Sigmoid colon (tissue), 7 donors: ENCODE measurements around the gene SYTL4. TPM values are rescaled to one million over a fixed set of nuclear protein-coding genes. Genes with fewer than 3 reads are reported as not detected.
A peak's percentile ranks its signal among the peaks of the same experiment; 100 is the strongest.

Experiments
- DNase-seq: peaks from one replicate; pipeline ENCODE4 v3.0.0-alpha.2; 2019
- H3K27ac ChIP-seq, 4 donors: fragments of 200-600 bp; sonication (generic); one replicate each; pipeline ENCODE4 v1.5.1; 2016 to 2019; ENCODE audit warnings: mild to moderate bottlenecking in 1 of 4
- H3K27me3 ChIP-seq, 3 donors: fragments of 200-600 bp; sonication (generic); one replicate each; pipeline ENCODE4 v1.5.1; 2019; ENCODE audit warnings: mild to moderate bottlenecking in 1 of 3
- H3K36me3 ChIP-seq, 4 donors: fragments of 200-600 bp; sonication (generic); one replicate each; pipeline ENCODE4 v1.5.1; 2016 to 2019
- H3K4me1 ChIP-seq, 4 donors: fragments of 200-600 bp; sonication (generic); one replicate each; pipeline ENCODE4 v1.5.1; 2017 to 2019
- H3K4me3 ChIP-seq, 4 donors: fragments of 200-600 bp; sonication (generic); one replicate each; pipeline ENCODE4 v1.5.1; 2017 to 2019; ENCODE audit warnings: mild to moderate bottlenecking in 2 of 4, moderate library complexity in 1 of 4
- H3K9me3 ChIP-seq, 4 donors: fragments of 200-600 bp in 3 of 4; sonication (generic) in 3 of 4; one replicate each; pipeline versions ENCODE4 v1.5.1 to v1.6.1; 2013 to 2019
- EP300 ChIP-seq, 4 donors: sonication (generic); formaldehyde crosslinking; IDR thresholded peaks; one replicate each; pipeline ENCODE4 v1.6.1; 2017; ENCODE audit warnings: antibody characterized with exemption in 4 of 4
- POLR2A ChIP-seq, 2 donors: fragments of 450-650 bp; IDR thresholded peaks; one replicate each; pipeline ENCODE4 v1.6.1; 2016; ENCODE audit warnings: antibody characterized with exemption in 2 of 2, mild to moderate bottlenecking in 2 of 2, moderate library complexity in 2 of 2
- POLR2AphosphoS5 ChIP-seq, 4 donors: sonication (generic); formaldehyde crosslinking; IDR thresholded peaks; one replicate each; pipeline ENCODE4 v1.6.1; 2017; ENCODE audit warnings: antibody characterized with exemption in 4 of 4
- WGBS, 2 donors: extraction: QIAGEN DNeasy Blood & Tissue Kit; methylation state at CpG; one replicate each; pipeline ENCODE4 v1.1.7; 2013; 5-methylcytosine and 5-hydroxymethylcytosine counted together
- intact Hi-C: fragments of 100-400 bp; cut with DNase I; formaldehyde crosslinking; loops from one replicate; pipeline ENCODE4 v1.15.1; 2023
- polyA plus RNA-seq, 3 donors: library from polyadenylated mRNA; stranded (reverse); fragments of 200-250 nt; gene quantifications; one replicate each; pipeline ENCODE4 v1.2.3, GENCODE V29; 2013
- total RNA-seq, 4 donors: library from RNA; depleted of rRNA; stranded (reverse); fragments of >200 nt; gene quantifications; one replicate each; pipeline ENCODE4 v1.1.0, GENCODE V29; 2016
- TF ChIP-seq, protein P1 (sequence below), 4 experiments: fragments of 450-650 bp in 3 of 4; fragments of 200-600 bp in 1 of 4; IDR thresholded peaks; one replicate each; pipeline ENCODE4 v1.5.1; 2016 to 2019; ENCODE audit warnings: antibody characterized with exemption in 4 of 4, mild to moderate bottlenecking in 3 of 4, moderate library complexity in 2 of 4
- donor health status: healthy with polysubstance abuse.
- donor health status: Bipolar disorder and iron deficiency.
- donor health status: healthy.

Gene SYTL4
- total and polyA plus RNA-seq, 7 donors = 10.5 to 188 (median 32.8) TPM

GRCh38 chrX:100687128-100687527 lies 44.8 kb downstream of the SYTL4 start:
- Histone ChIP-seq H3K4me1 (peaks cover 0 to 6% (median 5%) of the 10 kb centered on the region in 4 donors), H3K27ac (no peak overlapping the region), H3K27me3 (no peaks in the 10 kb centered on the region), H3K36me3 (peaks cover 0 to 27% (median 0%) of the 10 kb centered on the region in 4 donors), H3K9me3 (no peaks in the 10 kb centered on the region), H3K4me3 (no peak overlapping the region)
- intact Hi-C loops = loop anchor here (10.0 kb wide), 1 partner anchor 172 kb away; no protein-coding TSS in a partner anchor
- no peak for DNase-seq
- TF ChIP-seq POLR2AphosphoS5 (IDR thresholded peaks at IDR 0.05) (no peak), EP300 (IDR thresholded peaks at IDR 0.05) (no peak), POLR2A (IDR thresholded peaks at IDR 0.05) (no peak)
- TF ChIP-seq, protein P1, sequence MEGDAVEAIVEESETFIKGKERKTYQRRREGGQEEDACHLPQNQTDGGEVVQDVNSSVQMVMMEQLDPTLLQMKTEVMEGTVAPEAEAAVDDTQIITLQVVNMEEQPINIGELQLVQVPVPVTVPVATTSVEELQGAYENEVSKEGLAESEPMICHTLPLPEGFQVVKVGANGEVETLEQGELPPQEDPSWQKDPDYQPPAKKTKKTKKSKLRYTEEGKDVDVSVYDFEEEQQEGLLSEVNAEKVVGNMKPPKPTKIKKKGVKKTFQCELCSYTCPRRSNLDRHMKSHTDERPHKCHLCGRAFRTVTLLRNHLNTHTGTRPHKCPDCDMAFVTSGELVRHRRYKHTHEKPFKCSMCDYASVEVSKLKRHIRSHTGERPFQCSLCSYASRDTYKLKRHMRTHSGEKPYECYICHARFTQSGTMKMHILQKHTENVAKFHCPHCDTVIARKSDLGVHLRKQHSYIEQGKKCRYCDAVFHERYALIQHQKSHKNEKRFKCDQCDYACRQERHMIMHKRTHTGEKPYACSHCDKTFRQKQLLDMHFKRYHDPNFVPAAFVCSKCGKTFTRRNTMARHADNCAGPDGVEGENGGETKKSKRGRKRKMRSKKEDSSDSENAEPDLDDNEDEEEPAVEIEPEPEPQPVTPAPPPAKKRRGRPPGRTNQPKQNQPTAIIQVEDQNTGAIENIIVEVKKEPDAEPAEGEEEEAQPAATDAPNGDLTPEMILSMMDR (IDR thresholded peaks at IDR 0.05) = no peak
- 48 to 87% methylated on average over 6 of the region's 6 CpGs for WGBS, 2 donors

DNA sequence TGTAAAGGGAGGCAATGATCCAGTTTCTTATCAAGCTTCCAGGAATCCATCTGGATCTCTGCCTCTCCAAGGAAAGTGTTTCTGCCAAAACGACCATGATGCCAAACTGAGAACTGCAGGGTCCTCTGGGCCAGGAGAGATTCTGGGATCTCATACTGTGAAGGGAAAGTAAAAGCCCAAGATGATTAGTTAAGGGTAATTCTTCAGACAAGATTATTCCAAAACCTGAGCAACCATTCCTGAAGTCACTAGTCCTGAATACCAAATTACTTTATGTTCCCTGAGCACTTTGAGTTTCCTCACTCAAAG lies 46.0 kb downstream of the SYTL4 start:
- Histone ChIP-seq H3K36me3 (peaks cover 0 to 27% (median 0%) of the 10 kb centered on the region in 4 donors), H3K27ac (peak overlapping the region in 3 of 4 donors; percentile 17 to 39 (median 31)), H3K9me3 (no peaks in the 10 kb centered on the region), H3K4me3 (no peak overlapping the region), H3K27me3 (no peaks in the 10 kb centered on the region), H3K4me1 (peaks cover 0 to 13% (median 8%) of the 10 kb centered on the region in 4 donors)
- intact Hi-C loops = loop anchor here (1.0 to 10.0 kb wide), 2 partner anchors 82 to 171 kb away; no protein-coding TSS in a partner anchor
- TF ChIP-seq EP300 (IDR thresholded peaks at IDR 0.05) = no peak
- no peak for TF ChIP-seq POLR2AphosphoS5 (IDR thresholded peaks at IDR 0.05)
- TF ChIP-seq, protein P1 (IDR thresholded peaks at IDR 0.05) = no peak
- TF ChIP-seq POLR2A (IDR thresholded peaks at IDR 0.05) = no peak
- 22 to 38% methylated on average over 1 of the region's 1 CpG for WGBS, 2 donors
- no peak for DNase-seq

- peaks cover 0 to 24% (median 0%) of the 10 kb centered on the region in 4 donors for H3K36me3 ChIP-seq
- H3K9me3 ChIP-seq = no peaks in the 10 kb centered on the region
- H3K27ac ChIP-seq = peak overlapping the region; percentile 37 to 56 (median 40)
- no peak for TF ChIP-seq EP300 (IDR thresholded peaks at IDR 0.05)
- TF ChIP-seq POLR2AphosphoS5 (IDR thresholded peaks at IDR 0.05) = peak in 1 of 4 donors; percentile 11
- TF ChIP-seq, protein P1 (IDR thresholded peaks at IDR 0.05) = peak; percentile 74 to 97 (median 91)
- peaks cover 0 to 17% (median 10%) of the 10 kb centered on the region in 4 donors for H3K4me1 ChIP-seq
- H3K4me3 ChIP-seq = no peak overlapping the region
- no peaks in the 10 kb centered on the region for H3K27me3 ChIP-seq
- WGBS, 2 donors = 31 to 51% methylated on average over 5 of the region's 5 CpGs
- peak; percentile 86 for DNase-seq
- intact Hi-C loops = loop anchor here (1.0 to 10.0 kb wide), 2 partner anchors 83 to 171 kb away; no protein-coding TSS in a partner anchor
These were observed 46.5 kb downstream of the SYTL4 start for GRCh38 chrX:100685284-100685996.

DNA sequence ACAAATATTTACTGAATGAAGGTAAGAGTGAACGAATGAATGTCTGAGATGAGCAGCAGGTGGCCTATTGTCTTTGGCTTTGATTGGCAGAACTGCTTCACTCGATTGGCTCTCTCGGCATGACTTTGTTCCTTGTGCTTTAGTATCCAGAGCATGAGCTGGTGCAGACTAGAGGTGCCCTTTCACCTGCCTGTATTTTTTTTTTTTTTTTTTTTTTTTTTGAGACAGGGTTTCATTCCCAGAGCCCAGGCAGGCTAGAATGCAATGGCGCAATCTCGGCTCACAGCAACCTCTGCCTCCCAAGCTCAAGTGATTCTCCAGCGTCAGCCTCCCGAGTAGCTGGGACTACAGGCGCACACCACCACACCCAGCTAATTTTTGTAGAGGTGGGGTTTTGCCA lies 49.0 kb downstream of the SYTL4 start:
- H3K9me3 ChIP-seq = no peaks in the 10 kb centered on the region
- 92 to 93% methylated on average over 8 of the region's 8 CpGs for WGBS, 2 donors
- H3K27me3 ChIP-seq = no peaks in the 10 kb centered on the region
- no peak overlapping the region for H3K4me3 ChIP-seq
- no peak for TF ChIP-seq POLR2AphosphoS5 (IDR thresholded peaks at IDR 0.05)
- TF ChIP-seq POLR2A (IDR thresholded peaks at IDR 0.05) = no peak
- TF ChIP-seq EP300 (IDR thresholded peaks at IDR 0.05) = no peak
- TF ChIP-seq, protein P1 (IDR thresholded peaks at IDR 0.05) = no peak
- peaks cover 0 to 13% (median 0%) of the 10 kb centered on the region in 4 donors for H3K36me3 ChIP-seq
- H3K27ac ChIP-seq = no peak overlapping the region
- intact Hi-C loops = loop anchor here (10.0 kb wide), 1 partner anchor 168 kb away; no protein-coding TSS in a partner anchor
- DNase-seq = no peak
- peaks cover 0 to 20% (median 10%) of the 10 kb centered on the region in 4 donors for H3K4me1 ChIP-seq
